Ascending aorta (tissue), 2 donors: ENCODE results near the gene TMOD1. TPM values are rescaled to one million over a fixed set of nuclear protein-coding genes. Genes with fewer than 3 reads are reported as not detected.
"Not testable (repeated sequence)": the region's sequence is repeated elsewhere in the genome, so short reads cannot be mapped to it uniquely, and the experiment has no call there.

Experiments
- DNase-seq, 2 donors: peaks; one replicate each; pipeline ENCODE4 v3.0.0-alpha.2; 2019; ENCODE audit warnings: low spot score in 2 of 2
- H3K27ac ChIP-seq, 2 donors: fragments of 200-600 bp; sonication (generic); one replicate each; pipeline ENCODE4 v1.5.1; 2016 to 2017; ENCODE audit warnings: mild to moderate bottlenecking in 1 of 2
- H3K27me3 ChIP-seq: fragments of 200-600 bp; sonication (generic); one replicate; pipeline ENCODE4 v1.5.1; 2017
- H3K36me3 ChIP-seq, 2 donors: fragments of 200-600 bp; sonication (generic); one replicate each; pipeline ENCODE4 v1.5.1; 2016
- H3K4me1 ChIP-seq, 2 donors: fragments of 200-600 bp; sonication (generic); one replicate each; pipeline ENCODE4 v1.5.1; 2016 to 2017; ENCODE audit warnings: mild to moderate bottlenecking in 1 of 2
- H3K4me3 ChIP-seq, 2 donors: fragments of 200-600 bp; sonication (generic); one replicate each; pipeline ENCODE4 v1.5.1; 2016 to 2017; ENCODE audit warnings: mild to moderate bottlenecking in 1 of 2
- H3K9me3 ChIP-seq, 2 donors: fragments of 200-600 bp; sonication (generic); one replicate each; pipeline ENCODE4 v1.5.1; 2016
- CTCF ChIP-seq, 3 experiments: fragments of 200-600 bp in 2 of 3; fragments of 450-650 bp in 1 of 3; sonication (generic) in 2 of 3; IDR thresholded peaks; one replicate each; pipeline ENCODE4 v1.5.1; 2016 to 2019; ENCODE audit warnings: antibody characterized with exemption in 3 of 3, mild to moderate bottlenecking in 1 of 3, moderate library complexity in 1 of 3
- intact Hi-C: fragments of 100-400 bp; cut with DNase I; formaldehyde crosslinking; loops from one replicate; pipeline ENCODE4 v1.15.1; 2023
- total RNA-seq: library from RNA; depleted of rRNA; stranded (reverse); fragments of >200 nt; gene quantifications from one replicate; pipeline ENCODE4 v1.1.0, GENCODE V29; 2016

Gene TMOD1
- total RNA-seq, 1 donor from 2014 or later, result 17.1 TPM

GRCh38 chr9:97575673-97576200, 74.3 kb downstream of the TMOD1 start:
- no peak for TF ChIP-seq CTCF (IDR thresholded peaks at IDR 0.05)
- H3K4me1 ChIP-seq, result peaks cover 0 to 6% of the 10 kb centered on the region in 2 donors
- no peaks in the 10 kb centered on the region for H3K9me3 ChIP-seq
- no peak overlapping the region for H3K27ac ChIP-seq
- H3K27me3 ChIP-seq, result no peaks in the 10 kb centered on the region
- peak in 1 of 2 donors; percentile 4 for DNase-seq
- intact Hi-C loops, result no loop called here
- peaks cover 22 to 56% of the 10 kb centered on the region in 2 donors for H3K36me3 ChIP-seq
- H3K4me3 ChIP-seq, result peak overlapping the region in 1 of 2 donors; percentile 38

GRCh38 chr9:97577051-97577450, 75.6 kb downstream of the TMOD1 start:
- H3K27ac ChIP-seq, result no peak overlapping the region
- no peaks in the 10 kb centered on the region for H3K9me3 ChIP-seq
- intact Hi-C loops, result no loop called here
- no peaks in the 10 kb centered on the region for H3K27me3 ChIP-seq
- H3K36me3 ChIP-seq, result peaks cover 10 to 43% of the 10 kb centered on the region in 2 donors
- peaks cover 0 to 3% of the 10 kb centered on the region in 2 donors for H3K4me1 ChIP-seq
- H3K4me3 ChIP-seq, result no peak overlapping the region
- DNase-seq, result no peak
- no peak for TF ChIP-seq CTCF (IDR thresholded peaks at IDR 0.05)

DNA sequence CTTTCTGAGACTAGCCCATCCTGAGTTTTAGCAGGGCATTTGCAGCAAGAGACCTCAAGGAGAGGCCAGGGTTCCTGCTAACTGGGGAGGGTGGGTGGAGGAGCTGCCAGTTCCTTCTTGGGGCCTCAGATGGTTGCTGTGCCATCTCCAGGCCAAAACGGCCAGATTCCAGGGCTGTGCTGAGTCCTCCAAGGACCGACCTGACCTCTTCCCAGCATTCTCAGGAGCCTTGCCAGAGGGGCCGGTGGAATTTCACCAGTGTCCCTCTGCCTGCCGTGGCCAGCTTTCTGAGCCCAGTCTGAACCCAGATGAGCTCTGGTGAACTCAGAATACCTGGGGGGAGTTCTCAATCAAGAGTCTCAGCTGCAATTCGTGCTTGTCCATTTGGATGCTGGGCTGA, 77.4 kb downstream of the TMOD1 start:
- Histone ChIP-seq H3K9me3 (no peaks in the 10 kb centered on the region), H3K4me1 (no peaks in the 10 kb centered on the region), H3K36me3 (peaks cover 7 to 25% of the 10 kb centered on the region in 2 donors), H3K27ac (no peak overlapping the region), H3K4me3 (no peak overlapping the region), H3K27me3 (no peaks in the 10 kb centered on the region)
- DNase-seq, result peak in 1 of 2 donors; percentile 59
- intact Hi-C loops, result no loop called here
- no peak for TF ChIP-seq CTCF (IDR thresholded peaks at IDR 0.05)

- Histone ChIP-seq H3K9me3 (no peaks in the 10 kb centered on the region), H3K27ac (no peak overlapping the region), H3K36me3 (peaks cover 0 to 17% of the 10 kb centered on the region in 2 donors), H3K4me3 (no peak overlapping the region), H3K27me3 (no peaks in the 10 kb centered on the region), H3K4me1 (no peaks in the 10 kb centered on the region)
- intact Hi-C loops, result no loop called here
- TF ChIP-seq CTCF (IDR thresholded peaks at IDR 0.05), result no peak
- no peak for DNase-seq
These were observed 78.4 kb downstream of the TMOD1 start for GRCh38 chr9:97579914-97580313.

DNA sequence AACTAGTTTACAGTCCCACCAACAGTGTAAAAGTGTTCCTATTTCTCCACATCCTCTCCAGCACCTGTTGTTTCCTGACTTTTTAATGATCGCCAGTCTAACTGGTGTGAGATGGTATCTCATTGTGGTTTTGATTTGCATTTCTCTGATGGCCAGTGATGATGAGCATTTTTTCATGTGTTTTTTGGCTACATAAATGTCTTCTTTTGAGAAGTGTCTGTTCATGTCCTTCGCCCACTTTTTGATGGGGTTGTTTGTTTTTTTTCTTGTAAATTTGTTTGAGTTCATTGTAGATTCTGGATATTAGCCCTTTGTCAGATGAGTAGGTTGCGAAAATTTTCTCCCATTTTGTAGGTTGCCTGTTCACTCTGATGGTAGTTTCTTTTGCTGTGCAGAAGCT, 80.1 kb downstream of the TMOD1 start:
- H3K36me3 ChIP-seq, intact Hi-C loops, H3K4me1 ChIP-seq, DNase-seq, H3K27me3 ChIP-seq, H3K4me3 ChIP-seq, H3K27ac ChIP-seq, H3K9me3 ChIP-seq: not testable (repeated sequence)

GRCh38 chr9:97584778-97585177, 83.3 kb downstream of the TMOD1 start:
- H3K36me3 ChIP-seq, H3K9me3 ChIP-seq, H3K4me1 ChIP-seq, DNase-seq, intact Hi-C loops, H3K27ac ChIP-seq, H3K4me3 ChIP-seq, H3K27me3 ChIP-seq: not testable (repeated sequence)

DNA sequence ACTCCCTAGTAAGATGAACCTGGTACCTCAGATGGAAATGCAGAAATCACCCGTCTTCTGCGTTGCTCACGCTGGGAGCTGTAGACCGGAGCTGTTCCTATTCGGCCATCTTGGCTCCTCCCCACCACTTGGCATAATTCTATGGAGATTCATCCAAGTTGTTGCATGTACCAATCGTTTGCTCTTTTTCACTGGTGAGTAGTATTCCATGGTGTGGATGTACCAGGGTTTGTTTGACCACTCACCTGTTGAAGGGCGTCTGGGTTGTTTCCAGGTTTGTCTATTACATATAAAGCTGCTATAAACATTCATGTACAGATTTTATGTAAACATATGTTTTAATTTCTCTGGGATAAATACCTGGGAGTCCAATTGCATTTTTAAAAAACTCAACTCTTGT, 85.4 kb downstream of the TMOD1 start:
- DNase-seq, H3K4me3 ChIP-seq, H3K27ac ChIP-seq, intact Hi-C loops, H3K9me3 ChIP-seq, H3K27me3 ChIP-seq, H3K4me1 ChIP-seq: not testable (repeated sequence)
- peaks cover 8 to 19% of the 10 kb centered on the region in 2 donors for H3K36me3 ChIP-seq
